GM12878 (cell line): ENCODE measurements around the gene AK5. TPM values are rescaled to one million over a fixed set of nuclear protein-coding genes. Genes with fewer than 3 reads are reported as not detected.

ENCODE experiments used
- ATAC-seq: fragments of 200-7000 bp; cut with Tn5 transposase; 3 replicates; pipeline ENCODE4 v1.9.1; 2020; ENCODE audit warnings: mild to moderate bottlenecking, moderate library complexity
- BruUV-seq: library from RNA; stranded (reverse); fragments of 400-500 nt; replicated peaks from 2 replicates; lab custom pipeline; 2021; lab: Mats Ljungman, UMichigan
- CTCF ChIA-PET: fragments of 300-600 bp; sonication (Branson Sonifier 250); formaldehyde crosslinking; extraction: SDS; loops from one replicate; lab custom pipeline; 2021; ENCODE audit warnings: inconsistent platforms; lab: Yijun Ruan, JAX
- POLR2A ChIA-PET: fragments of 350-600 bp; formaldehyde crosslinking; extraction: SDS; loops from one replicate; lab custom pipeline; 2021; ENCODE audit warnings: inconsistent platforms; lab: Charles Lee
- RAD21 ChIA-PET: fragments of 300-600 bp; sonication (Branson Sonifier 250); formaldehyde crosslinking; loops from one replicate; lab custom pipeline; 2023; ENCODE audit warnings: antibody characterized with exemption; ENCODE audit not compliant: unreplicated experiment; lab: Charles Lee
- SMC1A ChIA-PET: fragments of 300-600 bp; sonication (Branson Sonifier 250); formaldehyde crosslinking; loops from one replicate; lab custom pipeline; 2023; ENCODE audit not compliant: unreplicated experiment, uncharacterized antibody; lab: Charles Lee
- DNase-seq: peaks from one replicate; pipeline ENCODE4 v3.0.0-alpha.2; 2011; ENCODE audit warnings: low read depth, low spot score
- FAIRE-seq: peaks from 3 replicates; lab custom pipeline; 2011; peaks lifted over from hg19 to GRCh38; lab: Jason Lieb, UNC
- H2AFZ ChIP-seq: 2 replicates; pipeline ENCODE4 v1.6.0; 2011; ENCODE audit warnings: low read depth, low read length, control low read depth; ENCODE audit not compliant: control insufficient read depth
- H3K27ac ChIP-seq: 2 replicates; pipeline ENCODE4 v1.5.1; 2011; ENCODE audit warnings: control low read depth; ENCODE audit not compliant: control insufficient read depth, insufficient read depth
- H3K27me3 ChIP-seq, 2 experiments: replicated peaks in 1 of 2; 2 replicates each; pipeline versions ENCODE4 v1.6.0 to v1.6.1; 2011; ENCODE audit warnings: low read length in 1 of 2; ENCODE audit not compliant: control insufficient read depth in 2 of 2, insufficient read depth in 2 of 2
- H3K36me3 ChIP-seq, 2 experiments: 2 replicates each; pipeline ENCODE4 v1.5.1; 2011; ENCODE audit warnings: low read length in 1 of 2; ENCODE audit not compliant: control insufficient read depth in 2 of 2, insufficient read depth in 2 of 2
- H3K4me1 ChIP-seq: 2 replicates; pipeline ENCODE4 v1.6.1; 2011; ENCODE audit warnings: mild to moderate bottlenecking, low read length, moderate library complexity, mixed read lengths; ENCODE audit not compliant: control insufficient read depth, insufficient read depth
- H3K4me2 ChIP-seq: 2 replicates; pipeline ENCODE4 v1.6.0; 2011; ENCODE audit warnings: control low read depth; ENCODE audit not compliant: control insufficient read depth, insufficient read depth
- H3K4me3 ChIP-seq: fragments of 200-600 bp; sonication (generic); 2 replicates; pipeline ENCODE4 v1.5.1; 2016
- H3K79me2 ChIP-seq: 2 replicates; pipeline ENCODE4 v1.6.0; 2011; ENCODE audit warnings: low read length; ENCODE audit not compliant: control insufficient read depth, insufficient read depth
- H3K9ac ChIP-seq: 2 replicates; pipeline ENCODE4 v1.8.0; 2011; ENCODE audit warnings: low read length, control low read depth, mixed read lengths; ENCODE audit not compliant: control insufficient read depth, insufficient read depth
- H3K9me3 ChIP-seq: replicated peaks from 3 replicates; pipeline ENCODE4 v1.5.1; 2011; ENCODE audit warnings: mild to moderate bottlenecking, low read length; ENCODE audit not compliant: control insufficient read depth, insufficient read depth
- H4K20me1 ChIP-seq: 2 replicates; pipeline ENCODE4 v1.6.0; 2011; ENCODE audit not compliant: control insufficient read depth, insufficient read depth
- BCL11A ChIP-seq: IDR thresholded peaks from 2 replicates; pipeline ENCODE4 v1.6.1; 2011; ENCODE audit warnings: low read depth, low read length
- GABPA ChIP-seq: IDR thresholded peaks from 2 replicates; pipeline ENCODE4 v1.6.1; 2014; ENCODE audit warnings: antibody characterized with exemption, low read depth, mild to moderate bottlenecking, inconsistent platforms
- MLLT1 ChIP-seq: fragments of 450-650 bp; IDR thresholded peaks from 2 replicates; pipeline ENCODE4 v1.6.1; 2016; ENCODE audit warnings: mild to moderate bottlenecking
- RCOR1 ChIP-seq: conservative IDR thresholded peaks from 2 replicates; pipeline ENCODE4 v1.6.1; 2012; ENCODE audit warnings: low read depth, low read length, improper control_type of control experiment
- ZNF592 ChIP-seq: fragments of 450-650 bp; IDR thresholded peaks from 2 replicates; pipeline ENCODE4 v1.6.1; 2017; ENCODE audit warnings: mild to moderate bottlenecking, moderate library complexity
- WGBS: methylation state at CpG from one replicate; pipeline ENCODE4 v1.1.6; 2016; ENCODE audit warnings: low lambda C conversion rate; ENCODE audit not compliant: insufficient replicate concordance, insufficient coverage; ENCODE audit errors: missing lambda C conversion rate; 5-methylcytosine and 5-hydroxymethylcytosine counted together
- in situ Hi-C: fragments of 300-500 bp; cut with MboI; formaldehyde crosslinking; loops from 9 replicates; pipeline ENCODE4 v1.14.3; 2018; ENCODE audit warnings: mixed read lengths
- intact Hi-C: fragments of 100-400 bp; cut with micrococcal nuclease; formaldehyde crosslinking; loops from one replicate; pipeline ENCODE4 v1.14.2; 2022; ENCODE audit not compliant: unreplicated experiment
- polyA plus RNA-seq, 11 experiments: library from polyadenylated mRNA; depleted of rRNA in 4 of 11; unstranded in 6 of 11; stranded (reverse) in 5 of 11; fragments of >200 nt; fragmentation: Nextera tagmentation in 4 of 11; fragmentation: Illumina TruSeq in 1 of 11; extraction: Ambion mirVana in 4 of 11; extraction: Trizol in 1 of 11; gene quantifications; 1 replicate in 1 of 11; 2 replicates in 10 of 11; pipeline versions ENCODE4 v1.2.1 to v1.2.3, GENCODE V29; 2011 to 2016; ENCODE audit warnings: inconsistent platforms in 2 of 11, missing spikeins in 2 of 11, low read depth in 1 of 11
- total RNA-seq, 4 experiments: library from RNA; depleted of rRNA in 3 of 4; stranded (reverse); fragments of >200 nt in 3 of 4; fragmentation: Illumina TruSeq in 1 of 4; extraction: Trizol in 1 of 4; gene quantifications; 2 replicates each; pipeline versions ENCODE4 v1.2.1 to v1.2.3, GENCODE V29; 2013 to 2021

The AK5 gene
- total and polyA plus RNA-seq, 10 of the 15 experiments (the other 5 are each of a cell fraction or from before 2014, with no cell fraction given): 0.08 to 0.33 TPM; not detected in 8

- ChIA-PET SMC1A (no interaction called here), CTCF (no interaction called here), RAD21 (no interaction called here), POLR2A (no interaction called here)
- Histone ChIP-seq H3K9me3 (no peaks in the 10 kb centered on the region), H3K4me1 (no peaks in the 10 kb centered on the region), H4K20me1 (no peaks in the 10 kb centered on the region), H2AFZ (no peak overlapping the region), H3K27me3 (no peaks in the 10 kb centered on the region), H3K36me3 (no peaks in the 10 kb centered on the region), H3K4me2 (no peak overlapping the region), H3K27ac (no peak overlapping the region), H3K9ac (no peak overlapping the region), H3K79me2 (no peaks in the 10 kb centered on the region), H3K4me3 (no peak overlapping the region)
- intact Hi-C loops: no loop called here
- 25% methylated on average over 1 of the region's 1 CpG for WGBS
- FAIRE-seq (no peak), DNase-seq (no peak), ATAC-seq (no peak)
- no TSS peak for BruUV-seq
- no peak for TF ChIP-seq ZNF592
- no peak for TF ChIP-seq RCOR1
- TF ChIP-seq BCL11A: no peak
- TF ChIP-seq MLLT1: no peak
- no peak for TF ChIP-seq GABPA
- in situ Hi-C loops: no loop called here
These were observed 270.8 kb downstream of the AK5 start for GRCh38 chr1:77552626-77553025.
